Vagina (tissue), 2 donors: ENCODE results near the gene MYO18A.

Source experiments
- CTCF ChIP-seq, 3 experiments: fragments of 450-650 bp in 2 of 3; fragments of 200-600 bp in 1 of 3; sonication (generic) in 1 of 3; IDR thresholded peaks; one replicate each; pipeline ENCODE4 v1.5.1; 2017 to 2019; ENCODE audit warnings: antibody characterized with exemption in 3 of 3, mild to moderate bottlenecking in 2 of 3, moderate library complexity in 2 of 3
- POLR2A ChIP-seq, 2 donors: fragments of 450-650 bp; IDR thresholded peaks; one replicate each; pipeline ENCODE4 v1.6.1; 2017; ENCODE audit warnings: antibody characterized with exemption in 2 of 2, mild to moderate bottlenecking in 2 of 2, moderate library complexity in 2 of 2

- TF ChIP-seq CTCF (IDR thresholded peaks at IDR 0.05) (peak in 1 of 3 experiments; percentile 64), POLR2A (IDR thresholded peaks at IDR 0.05) (no peak)
Observed at GRCh38 chr17:29145289-29146073, 34.7 kb downstream of the MYO18A start.
